ENCODE results near the gene YWHAB.

DNA sequence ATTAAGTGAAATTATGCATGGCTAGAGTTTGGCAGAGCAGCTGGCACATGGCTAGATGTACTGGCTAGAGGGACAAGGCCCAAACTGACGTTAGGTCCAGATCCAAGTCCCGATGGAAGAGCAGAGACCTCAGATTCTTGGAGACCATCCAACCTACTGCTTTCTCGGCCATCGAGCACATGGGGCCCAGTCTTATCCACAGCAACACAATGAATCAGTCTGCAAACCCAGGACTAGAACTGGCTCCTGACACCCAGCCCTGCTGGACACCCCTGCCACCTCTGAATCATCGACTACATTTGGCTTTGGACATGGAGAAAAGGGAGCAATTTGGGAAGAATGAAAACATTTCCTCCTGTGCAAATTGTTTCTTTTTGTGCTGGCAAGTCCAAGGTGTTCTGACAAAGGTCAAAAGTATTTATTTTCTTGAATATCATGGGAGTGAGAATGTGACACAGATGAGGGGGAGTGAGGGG is 23.9 kb upstream of the YWHAB start:
- TF ChIP-seq SUZ12 (IDR thresholded peaks at IDR 0.05; ENCODE audit: extremely low read depth, insufficient read depth, insufficient read length) (no peak), ZNF274 (IDR thresholded peaks at IDR 0.05; ENCODE audit: low read depth, low read length) (no peak), YY1 (IDR thresholded peaks at IDR 0.05; ENCODE audit: insufficient read depth, insufficient read length) (no peak)
